Epithelial cell of proximal tubule (primary cell): ENCODE results near the gene MDC1. TPM values are rescaled to one million over a fixed set of nuclear protein-coding genes. Genes with fewer than 3 reads are reported as not detected.

Source experiments
- DNase-seq: peaks from one replicate; pipeline ENCODE4 v3.0.0-alpha.2; 2011; ENCODE audit warnings: low read depth
- H3K4me3 ChIP-seq: 2 replicates; pipeline ENCODE4 v1.5.1; 2011; ENCODE audit warnings: low read depth, mild to moderate bottlenecking, low read length
- CTCF ChIP-seq: conservative IDR thresholded peaks from 2 replicates; pipeline ENCODE4 v1.5.1; 2012; ENCODE audit warnings: low read depth, mild to moderate bottlenecking, low read length
- total RNA-seq: library from RNA; depleted of rRNA; stranded (reverse); fragments of >200 nt; gene quantifications from 2 replicates; pipeline ENCODE4 v1.2.3, GENCODE V29; 2015

MDC1 gene
- total RNA-seq, 1 donor from 2014 or later, result 11.4 TPM

- H3K4me3 ChIP-seq, result no peak overlapping the region
- DNase-seq, result no peak
- TF ChIP-seq CTCF, result no peak
These were observed 27.8 kb downstream of the MDC1 start for GRCh38 chr6:30689022-30689865.

GRCh38 chr6:30688569-30688968 lies 28.5 kb downstream of the MDC1 start:
- no peak for DNase-seq
- TF ChIP-seq CTCF, result no peak
- H3K4me3 ChIP-seq, result peak overlapping the region; percentile 94

GRCh38 chr6:30687659-30688431 lies 29.2 kb downstream of the MDC1 start:
- no peak for DNase-seq
- TF ChIP-seq CTCF, result peak; percentile 22
- H3K4me3 ChIP-seq, result peak overlapping the region; percentile 94

- no peak for TF ChIP-seq CTCF
- DNase-seq, result no peak
- H3K4me3 ChIP-seq, result peak overlapping the region; percentile 94
These were observed 30.0 kb downstream of the MDC1 start for GRCh38 chr6:30686908-30687658.

GRCh38 chr6:30686009-30686907 lies 30.8 kb downstream of the MDC1 start, which contains the start of gene PPP1R18:
Gene PPP1R18 (minus strand): TSS chr6:30686645. CDS start chr6:30686018, 627 bp downstream.
- H3K4me3 ChIP-seq, result peak within 1 kb of the TSS; percentile 94
- no peak for DNase-seq
- TF ChIP-seq CTCF, result no peak
